Measurements from ENCODE around the gene ACSS1.

Gene ACSS1

DNA sequence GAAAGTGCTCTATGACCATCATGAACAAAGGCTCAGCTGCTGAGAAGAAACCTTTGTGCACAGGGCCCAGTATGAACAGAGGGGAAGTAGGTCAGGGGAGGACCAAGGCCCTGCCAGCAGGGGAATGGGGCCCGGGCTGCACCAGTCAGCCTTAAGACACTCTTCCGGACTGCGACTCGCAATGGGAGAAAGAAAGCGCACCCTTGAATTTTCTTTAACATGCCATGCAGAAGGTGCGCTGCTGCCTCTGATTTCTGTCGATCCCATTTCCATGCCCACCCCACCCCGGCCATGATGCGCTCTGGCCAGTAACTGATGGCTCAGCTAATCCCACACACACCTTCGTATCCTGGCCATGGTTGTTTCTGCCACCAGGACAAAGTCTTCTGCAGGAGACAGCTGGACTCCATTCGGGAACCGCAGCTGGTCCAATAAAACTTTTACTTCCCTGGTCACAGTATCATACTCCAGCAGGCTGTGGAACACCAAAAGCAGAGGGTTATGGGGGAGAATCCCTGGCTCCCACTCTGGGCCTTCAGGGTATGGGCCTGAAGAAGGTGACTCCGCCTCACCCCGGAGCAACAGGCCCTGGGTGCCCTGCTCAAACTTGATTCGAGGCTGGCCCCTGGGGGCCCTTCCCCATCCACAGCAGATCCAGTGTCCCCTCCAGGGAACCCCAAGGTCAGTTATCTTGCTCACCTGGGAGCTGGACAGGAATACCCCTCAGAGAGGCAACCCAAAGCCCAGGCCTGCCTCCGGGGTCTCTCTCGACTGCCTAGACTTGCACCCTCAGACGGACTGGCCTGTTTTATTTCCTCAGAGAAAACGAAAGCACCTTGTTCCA is 88.5 kb downstream of the ACSS1 start:
- DNase-seq, result no peak

DNA sequence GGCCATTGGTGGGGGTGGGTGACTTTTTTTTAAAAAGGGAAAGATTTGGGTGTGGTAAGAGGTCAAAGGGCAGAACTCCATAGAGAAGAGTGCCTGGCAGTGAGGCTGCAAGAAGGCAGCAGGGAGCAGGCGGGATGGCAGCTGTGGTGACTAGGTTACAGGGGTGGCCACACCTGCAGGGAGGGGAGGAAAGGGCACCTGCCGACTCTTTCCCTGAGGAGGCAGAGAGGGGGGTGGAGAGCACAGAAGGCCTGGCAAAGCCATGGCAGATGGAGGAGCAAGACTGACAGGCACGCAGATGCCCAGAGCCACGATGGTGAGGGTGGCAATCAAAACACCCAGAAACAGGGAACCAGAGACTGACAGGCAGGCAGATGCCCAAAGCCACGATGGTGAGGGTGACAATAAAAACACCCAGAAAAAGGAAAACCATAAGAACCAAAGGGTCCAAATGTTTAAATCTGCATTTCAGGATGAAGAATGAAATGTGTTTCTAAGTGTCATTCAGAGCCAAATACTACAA is 89.6 kb downstream of the ACSS1 start:
- no peak for DNase-seq

DNA sequence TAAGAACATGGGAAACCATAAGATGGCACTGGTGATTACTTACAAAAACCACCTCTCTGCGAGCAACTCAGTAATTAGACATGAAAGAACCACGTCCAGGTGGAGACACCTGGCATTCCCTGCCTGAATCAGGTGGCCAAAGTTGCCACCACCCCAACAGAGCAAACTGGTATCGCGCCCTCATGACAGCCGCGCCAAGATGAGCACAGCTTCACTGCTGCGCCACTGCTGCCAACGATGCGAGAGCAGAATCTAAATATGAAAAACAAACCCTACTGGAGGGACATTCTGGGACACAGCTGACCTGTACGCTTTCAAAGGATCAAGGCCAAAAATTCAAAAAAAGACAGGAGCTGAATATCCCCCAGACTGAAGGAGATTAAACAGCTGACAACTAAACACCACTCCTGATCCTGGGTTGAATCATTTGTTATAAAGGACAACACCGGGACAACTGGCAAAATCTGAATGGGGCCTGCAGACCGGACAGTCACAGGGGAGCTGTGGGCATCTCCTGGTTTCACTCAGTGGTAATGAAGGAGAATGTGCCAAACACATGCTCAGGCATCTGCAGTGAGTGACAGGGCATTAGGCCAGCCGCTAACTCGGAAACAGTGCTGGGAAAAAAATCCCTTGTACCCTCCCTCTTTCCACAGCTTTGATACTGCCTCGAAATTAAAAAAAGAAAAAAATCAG is 91.5 kb downstream of the ACSS1 start:
- no peak for DNase-seq

DNA sequence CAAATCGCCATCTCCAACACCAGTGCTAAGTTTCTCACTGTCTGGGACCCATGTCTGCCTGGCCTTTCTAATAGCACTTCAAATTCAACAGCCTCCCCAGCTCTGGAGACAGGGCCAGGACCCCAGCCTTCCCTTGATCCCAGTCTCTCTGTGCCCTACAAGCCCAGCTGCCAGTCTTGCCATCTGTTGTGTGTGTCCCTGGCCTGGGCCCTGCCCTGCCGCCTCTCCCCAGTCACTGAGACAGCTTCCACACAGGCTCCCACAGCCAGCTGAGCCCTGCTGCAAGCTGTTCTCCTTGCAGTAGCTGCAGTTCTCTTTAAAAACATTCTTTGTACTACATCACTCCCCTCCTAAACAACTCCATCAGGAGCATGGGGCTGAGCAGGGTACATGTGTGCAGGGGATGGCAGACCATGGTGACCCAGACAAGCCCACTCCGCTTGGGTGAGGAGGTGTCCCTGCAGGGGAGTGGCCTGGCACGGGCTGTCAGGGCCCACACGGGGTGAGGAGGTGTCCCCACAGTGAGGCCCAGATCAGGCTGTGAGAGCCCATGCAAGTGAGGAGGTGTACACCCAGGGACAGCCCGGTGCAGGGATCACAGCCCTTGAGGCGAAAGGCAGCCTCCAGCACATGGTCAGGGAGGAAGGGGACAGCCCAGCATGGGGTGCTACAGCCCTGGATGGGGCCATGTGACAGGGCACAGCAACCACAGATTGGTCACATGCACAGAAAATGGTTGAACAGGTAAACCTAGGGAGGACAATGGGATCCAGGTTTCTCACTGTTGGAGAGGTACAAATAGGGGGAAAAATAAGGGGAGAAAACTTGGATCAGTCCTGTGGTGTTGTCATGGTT is 92.6 kb downstream of the ACSS1 start:
- DNase-seq, result no peak

DNA sequence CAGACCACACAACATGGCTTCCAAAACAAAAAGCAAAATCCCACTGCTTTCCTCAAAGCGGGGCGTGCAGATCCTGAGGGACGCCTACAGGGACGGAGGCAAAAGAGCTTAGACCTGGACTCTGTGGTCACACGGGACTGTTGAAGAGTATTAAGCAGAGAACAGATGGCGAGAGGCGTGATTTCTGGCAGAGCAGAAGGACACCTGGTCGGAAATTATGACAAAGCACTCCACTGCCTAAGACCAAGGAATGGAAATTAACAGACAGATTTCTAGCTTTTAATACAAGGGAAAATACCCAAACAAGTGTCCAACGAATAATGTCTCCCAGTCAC is 93.5 kb downstream of the ACSS1 start:
- DNase-seq, result no peak

DNA sequence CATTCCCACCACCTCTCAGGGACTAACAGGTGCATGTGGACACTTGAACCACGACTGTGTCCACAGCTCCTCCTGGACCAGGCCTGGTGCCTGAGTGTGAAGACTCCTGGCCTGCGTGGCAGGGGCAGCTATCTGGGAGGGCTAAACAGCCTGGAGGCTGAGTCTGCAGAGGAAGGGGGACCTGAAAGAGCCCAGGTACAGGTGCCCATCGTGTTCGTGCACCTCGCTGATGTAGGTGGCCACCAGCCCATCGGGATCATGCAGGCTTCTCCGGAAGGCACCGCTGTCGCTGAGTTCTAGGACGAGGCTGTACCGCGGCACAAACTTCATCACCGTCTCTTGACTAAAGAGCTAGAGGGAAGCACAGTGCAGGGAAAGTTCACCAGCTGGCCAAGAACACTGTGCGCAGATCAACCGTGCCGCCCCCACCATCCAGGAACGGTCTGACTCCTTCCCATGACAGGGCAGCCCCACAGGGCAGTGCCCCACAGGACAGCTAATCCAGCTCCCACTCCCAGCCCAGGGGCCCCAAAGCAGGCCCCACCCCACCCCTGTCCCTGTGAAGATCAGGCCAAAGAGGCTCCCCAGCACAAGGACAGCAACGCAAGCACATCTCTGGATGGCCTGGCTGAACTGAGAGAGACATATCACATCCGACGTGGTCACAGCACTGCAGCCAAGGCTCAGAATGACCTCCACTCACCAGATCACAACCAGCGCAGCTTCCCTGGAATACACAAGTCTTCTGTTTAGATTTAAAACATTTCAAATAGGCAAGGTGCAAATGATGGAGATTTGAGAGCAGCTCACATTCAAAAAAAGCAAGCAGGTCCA is 94.0 kb downstream of the ACSS1 start:
- no peak for DNase-seq

DNA sequence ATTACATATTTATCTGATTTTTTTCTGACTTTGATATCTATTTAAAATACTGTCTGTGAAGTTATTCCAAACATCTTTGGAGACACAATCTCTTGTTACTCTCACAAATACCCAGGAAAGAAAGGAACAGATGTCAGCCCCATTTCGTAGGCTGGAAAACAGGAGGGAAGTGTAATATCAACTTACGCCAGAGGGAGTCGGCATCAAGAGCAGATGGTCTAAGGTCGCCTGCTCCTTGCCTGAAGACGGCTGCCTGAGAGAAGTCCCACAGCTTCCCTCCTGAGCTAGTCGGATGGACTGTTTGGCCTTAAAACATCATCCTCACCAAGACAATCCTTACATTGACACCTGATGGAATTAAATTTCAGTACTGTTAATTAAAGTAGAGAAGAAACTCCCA is 95.4 kb downstream of the ACSS1 start:
- no peak for DNase-seq

DNA sequence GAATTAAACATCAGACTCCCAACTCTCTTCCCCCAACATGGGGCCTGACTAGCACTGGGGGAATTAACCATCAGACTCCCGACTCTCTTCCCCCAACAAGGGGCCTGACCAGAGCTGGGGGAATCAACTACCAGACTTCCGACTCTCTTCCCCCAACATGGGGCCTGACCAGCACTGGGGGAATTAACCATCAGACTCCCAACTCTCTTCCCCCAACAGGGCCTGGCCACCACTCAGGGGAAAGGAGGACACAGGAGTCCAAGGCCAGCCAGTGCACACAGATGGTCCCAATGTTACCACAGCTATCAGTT is 95.8 kb downstream of the ACSS1 start:
- no peak for DNase-seq

DNA sequence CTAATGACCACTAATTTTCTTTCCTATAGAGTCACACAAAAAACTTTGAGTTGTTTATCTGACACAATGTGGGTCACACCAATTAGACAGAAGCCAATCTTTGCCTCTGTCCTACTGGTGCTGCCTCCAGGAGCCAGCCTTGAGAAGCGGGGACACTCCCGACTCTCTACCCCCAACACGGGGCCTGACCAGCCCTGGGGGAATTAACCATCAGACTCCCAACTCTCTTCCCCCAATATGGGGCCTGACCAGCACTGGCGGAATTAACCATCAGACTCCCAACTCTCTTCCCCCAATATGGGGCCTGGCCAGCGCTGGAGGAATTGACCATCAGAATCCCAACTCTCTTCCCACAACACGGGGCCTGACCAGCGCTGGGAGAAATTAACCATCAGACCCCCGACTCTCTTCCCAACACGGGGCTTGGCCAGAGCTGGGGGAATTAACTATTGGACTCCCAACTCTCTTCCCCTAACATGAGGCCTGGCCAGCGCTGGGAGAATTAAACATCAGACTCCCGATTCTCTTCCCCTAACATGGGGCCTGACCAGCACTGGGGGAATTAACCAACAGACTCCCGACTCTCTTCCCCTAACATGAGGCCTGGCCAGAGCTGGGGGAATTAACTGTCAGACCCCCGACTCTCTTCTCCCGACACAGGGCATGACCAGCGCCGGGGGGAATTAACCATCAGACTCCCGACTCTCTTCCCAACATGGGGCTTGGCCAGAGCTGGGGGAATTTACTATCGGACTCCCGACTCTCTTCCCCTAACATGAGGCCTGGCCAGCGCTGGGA is 96.4 kb downstream of the ACSS1 start:
- DNase-seq, result no peak

DNA sequence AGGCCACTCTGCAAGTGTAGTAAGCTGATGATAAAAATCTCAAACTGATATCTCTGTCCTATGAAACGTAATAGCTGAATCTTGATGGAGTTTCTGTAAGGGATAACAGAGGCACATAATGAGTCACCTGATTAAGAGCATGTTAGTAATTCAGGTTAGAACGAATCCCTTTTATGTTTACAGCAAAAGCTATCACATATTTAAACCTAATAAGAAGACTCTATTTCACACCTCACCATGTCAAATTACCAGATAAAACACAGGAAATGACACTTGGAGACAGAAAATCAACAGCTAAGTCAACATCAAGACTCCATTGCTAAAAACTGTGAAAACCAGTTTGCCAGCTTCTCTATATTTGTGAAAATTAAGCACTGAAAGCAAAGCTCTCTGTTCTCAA is 97.1 kb downstream of the ACSS1 start:
- DNase-seq, result no peak

DNA sequence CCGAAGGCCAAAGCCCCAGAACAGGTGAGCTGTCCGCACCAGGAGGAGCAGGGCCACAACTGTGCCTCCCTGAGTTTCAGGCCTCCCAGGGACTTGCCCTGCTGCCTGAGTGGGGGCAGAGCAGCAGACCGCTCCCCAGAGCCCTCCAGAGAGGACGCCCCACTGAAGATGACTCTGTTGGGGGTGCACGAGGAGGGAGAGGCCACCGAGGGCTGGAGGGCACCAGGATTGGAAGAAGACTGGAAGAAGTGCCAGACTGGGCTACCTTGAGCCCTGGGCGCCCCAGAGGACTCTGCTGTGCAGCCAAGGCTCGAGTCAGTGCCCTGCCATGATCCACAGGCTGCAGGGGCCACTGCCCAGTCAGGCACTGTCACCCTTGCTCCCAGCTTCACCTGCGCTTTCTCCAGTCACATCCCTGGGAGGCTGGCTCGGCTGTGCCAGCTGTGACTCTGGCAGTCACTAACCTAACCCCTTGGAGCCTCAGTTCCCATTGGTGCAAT is 97.6 kb downstream of the ACSS1 start:
- DNase-seq, result no peak

DNA sequence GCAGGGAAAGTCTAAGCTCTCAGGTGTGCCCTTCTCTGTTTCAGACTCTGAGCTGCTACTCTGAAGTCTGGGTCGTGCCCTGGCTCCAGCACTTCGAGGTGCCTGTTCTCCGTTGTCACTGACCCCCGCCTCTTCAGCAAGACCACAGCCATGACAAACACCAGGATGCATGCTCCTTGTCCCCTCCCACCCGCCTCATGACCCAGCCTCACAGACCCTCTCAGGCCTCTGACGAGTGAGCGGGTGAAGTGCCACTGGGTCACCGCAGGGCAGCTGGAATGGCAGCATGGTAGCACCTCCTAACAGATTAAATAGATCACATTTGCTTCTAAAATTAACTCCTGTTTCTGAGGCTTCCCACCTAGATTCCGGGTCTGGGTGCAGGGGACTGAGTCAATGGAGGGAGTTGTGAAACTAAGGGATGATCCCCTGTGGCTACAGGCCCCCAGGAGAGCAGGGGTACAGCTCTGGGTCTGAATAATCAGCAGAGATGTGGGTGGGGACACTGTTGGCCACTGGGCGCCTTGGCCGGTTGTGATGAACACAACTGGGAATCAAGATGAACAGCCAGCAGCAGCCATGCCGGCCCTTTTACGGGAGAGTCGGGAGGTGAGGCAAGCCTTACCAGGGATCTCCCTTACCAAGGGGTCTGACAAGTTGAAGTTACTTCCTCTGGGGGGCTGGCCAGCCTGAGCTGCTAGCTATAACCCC is 98.2 kb downstream of the ACSS1 start:
- no peak for DNase-seq

DNA sequence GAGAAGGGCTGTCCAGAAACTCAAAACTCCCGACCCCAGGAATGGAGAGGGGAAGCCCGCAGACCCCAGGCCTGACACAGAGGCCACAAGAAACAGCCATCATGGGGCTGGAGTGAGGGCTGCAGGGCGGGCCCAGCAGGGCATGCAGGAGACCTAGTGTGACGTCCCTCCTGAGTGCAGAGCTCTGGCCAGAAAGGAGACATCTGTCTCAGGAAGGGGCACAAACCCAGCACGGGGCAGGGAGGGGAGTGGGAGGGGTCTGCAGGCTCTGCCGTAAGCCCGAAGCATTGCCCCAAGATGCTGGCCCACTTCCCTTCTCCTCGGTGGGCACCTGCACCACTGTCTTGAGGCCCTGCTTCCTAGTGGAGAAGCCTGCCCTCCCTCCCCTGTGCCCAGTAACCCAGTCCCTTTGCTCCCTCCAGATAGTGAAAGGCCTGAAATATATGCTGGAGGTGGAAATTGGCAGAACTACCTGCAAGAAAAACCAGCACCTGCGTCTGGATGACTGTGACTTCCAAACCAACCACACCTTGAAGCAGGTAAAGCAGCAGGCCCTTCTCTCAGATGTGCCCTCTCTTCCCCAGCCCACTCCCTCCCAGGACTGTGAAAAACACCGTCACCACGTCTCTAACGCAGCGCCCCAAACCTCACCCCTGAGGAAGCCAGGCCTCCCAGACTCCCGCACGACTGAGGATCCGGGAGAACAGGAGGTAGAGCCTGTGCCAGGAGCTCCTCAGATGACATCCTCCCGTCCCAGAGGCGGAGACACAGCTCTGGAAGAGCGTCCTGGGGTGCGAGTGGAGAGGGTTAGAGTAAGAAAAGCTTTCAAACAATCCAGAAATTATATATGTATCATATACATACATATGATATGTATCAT is 99.2 kb downstream of the ACSS1 start:
- DNase-seq, result no peak

DNA sequence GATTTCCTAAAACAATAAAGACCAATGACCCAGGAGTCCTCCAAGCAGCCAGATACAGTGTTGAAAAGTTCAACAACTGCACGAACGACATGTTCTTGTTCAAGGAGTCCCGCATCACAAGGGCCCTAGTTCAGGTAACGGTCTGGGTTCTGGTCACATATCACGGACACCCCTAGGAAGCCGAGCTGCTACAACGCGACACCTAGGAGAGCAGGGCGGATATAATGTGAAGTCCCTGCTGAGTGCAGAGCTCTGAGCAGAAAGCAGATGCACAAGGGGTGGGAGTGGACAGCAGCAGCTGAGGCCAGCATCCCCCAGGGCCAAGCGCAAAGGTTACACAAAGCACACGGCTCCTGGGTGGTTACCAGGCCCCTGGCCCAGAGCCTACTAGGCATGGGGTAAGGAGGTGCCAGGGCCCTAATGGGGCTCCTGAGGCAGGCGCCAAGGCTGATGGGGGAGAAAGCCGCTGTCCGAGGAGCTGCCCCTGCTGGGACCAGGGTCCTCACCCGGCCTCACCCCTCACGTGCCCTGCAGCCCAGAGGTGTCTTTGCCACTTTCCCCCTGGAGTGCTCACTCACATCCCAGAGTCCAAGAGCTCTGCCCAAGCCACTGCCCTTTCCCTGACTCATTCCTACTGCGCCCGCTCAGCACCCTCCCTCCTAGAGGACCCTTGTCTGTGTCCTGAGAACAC is 100.5 kb downstream of the ACSS1 start:
- no peak for DNase-seq

Measured in NCI-H2227 treated with DMSO at 0.1 percent for 48 hours (cell line).